CD4-positive, alpha-beta T cell treated with Interferon gamma for 1 hour (primary cell): ENCODE results near the gene LANCL2.
A peak's percentile ranks its signal among the peaks of the same experiment; 100 is the strongest.
"Not testable (repeated sequence)": the region's sequence is repeated elsewhere in the genome, so short reads cannot be mapped to it uniquely, and the experiment has no call there.

Source experiments
- DNase-seq: peaks from one replicate; pipeline ENCODE4 v3.0.0-alpha.2; 2020

Gene LANCL2

DNA sequence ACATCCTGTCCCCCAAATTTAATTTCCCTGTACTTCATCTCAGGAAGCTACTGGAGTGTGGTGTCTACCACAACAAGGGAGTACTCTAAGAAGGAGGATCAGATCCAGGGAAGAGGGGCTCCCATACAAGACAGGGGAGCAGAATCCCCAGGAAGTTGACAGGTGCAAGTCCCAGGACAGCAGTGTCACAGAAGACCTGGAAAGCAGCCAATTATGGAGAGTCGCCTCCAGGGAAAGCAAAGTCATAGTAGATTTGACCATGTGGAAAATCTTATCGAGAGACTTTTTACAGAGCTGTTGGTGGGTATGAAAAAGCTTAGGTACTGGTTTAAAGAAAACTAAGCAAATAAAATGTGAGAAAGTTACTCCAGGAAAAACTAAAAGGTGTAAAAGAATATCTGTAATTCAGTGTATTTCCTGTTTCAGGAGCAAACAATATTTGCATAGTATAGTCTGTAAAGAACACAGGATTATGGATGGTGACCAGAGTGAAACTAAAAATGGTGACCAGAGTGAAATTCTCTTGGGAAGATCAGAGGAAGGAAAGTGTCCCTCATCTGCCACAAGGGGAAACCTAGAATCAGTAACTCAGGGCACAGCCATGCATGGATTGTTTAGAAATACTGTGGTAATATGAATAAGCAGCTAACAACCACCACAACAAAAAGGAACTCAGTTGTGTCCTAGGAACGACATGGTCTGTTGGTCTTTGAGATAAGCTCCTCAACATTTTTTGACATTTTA is 44.5 kb downstream of the LANCL2 start:
- no peak for DNase-seq

DNA sequence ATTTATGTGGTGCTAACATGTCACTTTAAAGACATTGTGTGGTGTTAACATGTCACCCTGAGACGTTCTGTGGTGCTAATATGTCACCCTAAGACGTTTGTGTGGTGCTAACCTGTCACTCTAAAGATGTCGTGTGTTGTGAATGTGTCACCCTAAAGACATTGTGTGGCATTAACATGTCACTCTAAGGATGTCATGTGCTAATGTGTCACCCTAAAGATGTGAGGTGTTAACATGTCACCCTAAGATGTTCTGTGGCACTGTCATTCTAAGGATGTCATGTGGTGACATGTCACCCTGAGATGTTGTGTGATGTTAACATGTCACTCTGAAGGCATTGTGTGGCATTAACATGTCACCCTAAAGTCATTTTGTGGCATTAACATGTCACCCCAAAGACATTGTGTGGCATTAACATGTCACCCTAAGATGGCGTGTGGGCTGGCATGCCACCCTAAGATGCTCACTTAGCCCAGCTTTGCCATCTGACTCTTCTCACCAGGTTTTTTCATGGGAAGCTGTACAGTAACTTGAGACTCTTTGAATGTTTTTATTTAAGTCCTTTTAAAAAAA is 45.6 kb downstream of the LANCL2 start:
- no peak for DNase-seq

DNA sequence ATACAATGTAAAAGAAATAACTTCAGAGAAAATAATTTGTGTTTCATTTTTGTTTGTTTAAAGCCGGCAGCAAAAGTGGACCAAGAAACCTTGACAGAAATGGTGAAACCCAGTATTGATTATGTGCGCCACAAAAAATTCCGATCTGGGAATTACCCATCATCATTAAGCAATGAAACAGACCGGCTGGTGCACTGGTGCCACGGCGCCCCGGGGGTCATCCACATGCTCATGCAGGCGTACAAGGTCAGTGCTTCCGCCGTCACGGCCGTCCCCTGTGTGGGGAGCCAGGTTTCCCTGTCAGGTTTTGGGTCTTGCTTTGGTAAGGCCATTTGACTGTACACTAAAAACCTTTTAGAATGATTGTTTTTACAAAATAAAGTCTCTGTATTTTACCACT is 46.7 kb downstream of the LANCL2 start:
- no peak for DNase-seq

DNA sequence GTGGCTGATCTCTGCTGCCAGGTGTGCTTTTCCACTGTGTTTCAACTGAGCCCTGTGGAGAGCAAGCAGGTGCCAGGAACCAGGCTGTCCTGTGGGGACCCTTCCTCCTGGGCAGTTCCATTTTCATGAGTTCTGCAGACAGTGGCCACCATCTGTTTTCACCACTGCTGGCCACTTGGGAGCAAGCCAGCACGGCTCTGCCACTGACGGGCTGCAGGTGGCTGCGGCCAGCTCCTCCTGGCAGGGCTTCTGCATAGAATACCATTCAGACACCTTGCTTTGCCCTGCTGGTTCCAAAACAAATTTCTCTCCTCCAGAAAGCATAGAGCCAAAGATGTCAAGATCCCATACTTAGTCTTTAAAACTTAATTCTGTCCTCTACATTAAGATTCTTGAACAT is 48.3 kb downstream of the LANCL2 start:
- no peak for DNase-seq

DNA sequence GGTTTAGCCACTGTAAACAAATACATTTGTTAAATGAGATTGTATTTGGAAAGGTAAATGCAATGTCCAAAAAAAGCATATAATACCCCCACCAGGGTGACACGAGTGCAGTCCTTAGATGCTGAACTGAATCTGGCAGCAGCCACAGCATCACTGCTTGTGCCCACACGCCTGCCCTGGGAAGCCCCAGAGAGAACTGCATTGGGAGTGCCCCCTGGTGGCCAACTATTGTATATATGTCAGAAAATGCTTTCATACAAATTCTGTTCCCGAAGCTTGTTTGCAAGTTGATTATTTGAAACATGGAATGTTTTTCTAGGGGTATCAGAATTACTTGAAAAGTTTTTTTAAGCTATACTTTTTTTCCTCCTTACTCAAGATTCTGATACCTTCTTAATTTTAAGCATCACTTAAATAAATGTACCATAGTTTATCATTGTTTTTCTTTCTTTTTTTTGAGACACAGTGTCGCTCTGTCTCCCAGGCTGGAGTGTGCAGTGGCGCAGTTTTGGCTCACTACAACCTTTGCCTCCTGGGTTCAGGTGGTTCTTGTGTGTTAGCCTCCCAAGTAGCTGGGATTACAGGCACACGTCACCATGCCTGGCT is 50.1 kb downstream of the LANCL2 start:
- DNase-seq = peak; percentile 70

DNA sequence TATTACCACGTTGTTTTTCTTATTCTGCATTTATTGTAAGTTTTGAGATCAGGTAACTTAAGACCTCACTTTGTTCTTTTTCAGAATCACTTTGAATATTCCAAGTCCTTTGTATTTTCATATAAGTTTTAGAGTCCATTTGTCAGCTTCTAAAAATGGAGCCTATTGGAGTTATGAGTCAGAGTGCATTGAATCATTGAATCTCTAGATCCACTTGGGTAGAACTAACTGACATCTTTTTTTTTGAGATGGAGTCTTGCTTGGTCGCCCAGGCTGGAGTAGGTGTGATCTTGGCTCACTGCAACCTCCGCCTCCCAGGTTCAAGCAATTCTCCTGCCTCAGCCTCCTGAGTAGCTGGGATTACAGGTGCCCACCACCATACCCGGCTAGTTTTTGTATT is 52.3 kb downstream of the LANCL2 start:
- not testable (repeated sequence) for DNase-seq

DNA sequence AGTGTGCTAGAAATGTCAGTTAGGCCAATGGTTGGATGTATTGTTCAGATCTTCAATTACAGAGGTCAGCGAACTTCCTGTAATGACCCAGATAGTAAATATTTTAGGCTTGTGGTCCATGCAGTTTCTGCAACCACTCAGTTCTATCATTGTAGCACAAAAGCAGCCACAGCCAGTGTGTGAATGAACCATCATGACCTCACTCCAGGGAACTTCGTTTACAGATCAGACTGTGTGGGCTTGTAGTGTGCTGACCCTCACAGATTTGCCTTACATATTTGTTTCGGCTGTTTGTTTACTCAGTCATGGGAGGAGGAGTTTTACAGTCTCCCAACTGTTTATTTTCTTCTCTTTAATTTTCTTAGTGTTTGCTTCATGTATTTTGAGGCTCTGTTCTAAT is 55.4 kb downstream of the LANCL2 start:
- DNase-seq = no peak

DNA sequence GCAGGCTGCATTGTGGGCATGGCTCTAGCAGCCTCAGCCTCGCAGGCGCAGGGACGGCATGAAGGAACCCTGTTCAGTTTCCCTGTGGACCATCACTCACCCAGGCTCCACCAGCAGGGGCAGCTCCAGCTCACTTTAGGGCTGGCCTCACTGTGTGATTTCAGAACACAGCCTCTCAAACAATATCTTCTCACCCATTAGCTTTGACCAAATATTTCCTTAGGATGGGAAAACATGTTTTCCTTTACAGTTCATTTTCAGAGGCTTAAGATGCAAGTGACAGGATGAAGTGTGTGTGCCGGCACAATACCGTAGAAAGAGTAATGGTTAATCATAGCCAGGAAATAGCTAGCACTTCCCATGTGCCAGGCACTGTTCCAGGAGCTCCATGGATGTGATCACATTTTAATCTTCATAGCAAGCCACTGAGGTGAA is 58.2 kb downstream of the LANCL2 start:
- DNase-seq = no peak

DNA sequence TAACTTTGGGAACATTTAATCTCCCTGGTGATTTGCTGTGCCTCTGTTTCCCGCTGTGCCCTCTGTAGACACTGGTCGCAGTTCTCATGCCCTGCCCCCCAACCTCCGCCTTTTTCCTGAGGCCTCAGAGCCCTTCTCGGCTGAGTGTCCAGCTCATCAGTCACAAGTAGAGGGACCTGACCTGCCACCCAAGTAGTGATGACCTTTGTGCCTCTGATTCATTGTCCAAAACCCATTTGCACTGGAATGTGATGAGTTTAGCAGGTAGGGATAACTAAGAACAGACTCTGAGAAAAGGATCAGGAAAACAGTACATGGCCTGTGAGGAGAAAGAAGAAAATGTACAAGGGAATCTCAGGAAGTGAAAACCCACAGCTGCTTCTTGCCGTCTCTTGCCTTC is 58.8 kb downstream of the LANCL2 start:
- no peak for DNase-seq

DNA sequence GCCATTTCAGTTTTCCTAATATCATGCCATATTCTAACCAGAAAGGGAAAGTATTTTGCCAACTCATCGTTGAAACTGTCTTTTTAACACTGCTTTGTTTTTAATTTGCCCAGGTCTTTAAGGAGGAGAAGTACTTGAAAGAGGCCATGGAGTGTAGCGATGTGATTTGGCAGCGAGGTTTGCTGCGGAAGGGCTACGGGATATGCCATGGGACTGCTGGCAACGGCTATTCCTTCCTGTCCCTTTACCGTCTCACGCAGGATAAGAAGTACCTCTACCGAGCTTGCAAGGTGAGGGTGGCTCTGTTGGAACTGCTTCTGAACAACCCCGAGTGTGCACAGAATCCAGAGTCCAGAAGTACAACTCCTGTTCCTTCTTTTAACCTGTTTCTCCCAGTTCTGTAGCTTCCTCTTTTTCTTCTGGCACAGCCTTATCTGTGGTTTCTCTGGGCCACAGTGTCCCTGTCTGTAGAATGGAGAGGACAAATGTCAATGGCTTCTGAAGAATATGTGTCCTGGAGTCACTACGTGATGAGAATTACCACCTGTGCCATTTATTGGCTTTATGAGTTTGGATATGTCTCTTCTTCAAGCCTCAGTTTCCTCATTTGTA is 60.1 kb downstream of the LANCL2 start:
- DNase-seq = no peak

DNA sequence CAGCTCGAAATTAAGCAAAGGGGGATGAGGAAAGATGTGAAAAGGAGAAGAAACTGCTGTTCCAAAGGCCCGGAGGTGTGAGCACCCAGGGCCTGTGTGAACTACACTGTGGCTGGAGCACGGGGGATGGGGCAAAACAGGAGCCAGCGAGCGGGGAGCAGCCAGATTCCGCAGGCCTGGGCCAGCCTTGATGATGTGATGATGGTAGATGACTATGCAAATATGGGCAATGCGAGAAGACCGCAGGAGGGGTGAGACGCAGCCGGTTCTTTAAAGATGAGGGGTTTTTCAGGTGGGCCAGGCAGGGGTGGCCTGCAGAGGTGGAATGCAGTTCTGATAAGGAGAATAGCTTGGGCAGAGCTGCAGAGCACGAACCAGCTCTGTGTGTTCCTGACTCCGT is 61.5 kb downstream of the LANCL2 start:
- no peak for DNase-seq

DNA sequence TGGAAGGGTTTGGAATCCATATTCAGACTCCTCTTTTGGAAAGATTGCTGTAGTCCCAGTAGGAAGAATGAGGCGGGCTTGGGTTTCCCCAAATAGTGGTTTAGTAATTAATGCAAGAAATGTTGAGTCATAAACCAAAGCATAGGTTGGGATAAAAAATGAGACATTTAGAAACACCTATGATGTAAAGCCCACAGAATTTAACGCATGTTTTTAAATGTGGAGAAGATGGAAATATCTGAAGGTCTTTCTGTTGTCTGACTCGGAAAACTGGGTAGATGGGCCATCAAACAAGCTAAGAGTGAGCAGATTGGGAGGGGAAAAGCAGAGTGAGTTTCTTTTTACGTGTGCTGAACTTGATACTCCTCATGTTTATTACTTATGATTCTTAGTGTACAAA is 62.2 kb downstream of the LANCL2 start:
- no peak for DNase-seq

DNA sequence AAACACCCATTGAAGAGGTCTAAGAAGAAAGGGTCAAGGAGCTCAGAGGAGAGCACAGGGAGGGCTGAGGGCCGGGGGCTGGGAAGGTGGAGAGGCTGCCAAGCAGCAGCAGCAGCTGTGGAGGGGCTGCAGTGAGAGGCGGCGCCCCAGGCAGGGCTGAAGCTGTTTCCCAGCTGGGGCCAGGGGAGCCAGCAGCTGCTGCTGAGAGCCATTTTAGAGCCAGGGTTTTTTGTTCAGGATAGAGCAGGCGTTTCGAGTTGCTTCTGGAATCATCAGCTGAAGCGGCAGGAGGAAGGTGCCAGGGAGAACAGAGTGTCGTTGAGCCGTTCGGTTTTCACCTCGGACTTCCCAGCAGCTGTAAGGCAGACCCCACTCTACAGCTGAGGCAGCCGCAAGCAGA is 62.7 kb downstream of the LANCL2 start:
- DNase-seq = no peak

DNA sequence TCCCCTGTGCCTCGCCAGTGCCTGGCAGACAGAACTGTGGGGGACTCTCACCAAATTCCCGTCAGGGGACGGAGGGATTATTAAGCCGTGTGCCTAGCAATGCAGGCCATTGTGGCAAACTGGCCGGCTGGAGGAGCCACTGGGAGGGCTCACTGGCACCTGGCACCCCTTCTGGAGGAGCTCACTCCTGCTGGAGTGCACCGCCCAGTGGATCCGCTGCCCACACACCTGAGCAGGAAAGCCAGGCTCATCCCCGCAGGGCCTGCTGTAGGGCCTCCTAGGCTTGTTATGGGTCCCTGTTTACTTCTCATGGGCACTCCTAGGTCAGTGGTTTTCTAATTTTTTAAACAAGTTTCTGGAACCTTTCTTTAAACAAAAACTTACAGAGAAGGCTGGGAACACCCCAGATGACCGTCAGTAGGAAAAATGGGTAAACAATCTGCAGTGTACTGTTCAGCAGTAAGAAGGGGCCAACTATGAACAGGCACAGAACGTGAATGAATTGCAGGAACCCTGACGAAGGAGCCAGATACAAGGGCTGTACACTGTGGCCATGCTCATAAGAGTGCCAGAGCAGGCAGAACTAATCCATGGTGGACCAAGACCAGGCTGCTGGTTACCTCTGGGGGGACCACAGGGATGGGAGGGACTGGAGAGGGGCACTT is 64.8 kb downstream of the LANCL2 start:
- no peak for DNase-seq

DNA sequence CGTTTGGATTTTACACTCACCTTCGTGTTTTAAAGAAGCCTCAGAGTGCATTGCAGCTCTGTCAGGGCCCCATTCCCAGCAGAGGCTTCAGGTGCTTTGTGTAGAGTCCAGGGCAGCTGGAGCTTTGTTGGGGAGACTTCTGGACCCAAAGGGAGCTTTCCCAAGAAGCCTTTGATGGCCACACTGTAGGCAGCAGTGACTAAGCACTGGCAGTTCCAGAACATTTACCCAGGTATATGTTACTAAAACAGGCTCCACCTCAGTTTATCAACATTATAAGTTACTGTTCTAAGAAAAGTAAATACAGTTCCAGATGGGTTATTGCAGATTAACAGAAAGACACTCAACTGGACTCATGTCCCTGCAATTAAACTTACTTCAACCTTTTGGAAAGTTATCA is 66.8 kb downstream of the LANCL2 start:
- DNase-seq = no peak

DNA sequence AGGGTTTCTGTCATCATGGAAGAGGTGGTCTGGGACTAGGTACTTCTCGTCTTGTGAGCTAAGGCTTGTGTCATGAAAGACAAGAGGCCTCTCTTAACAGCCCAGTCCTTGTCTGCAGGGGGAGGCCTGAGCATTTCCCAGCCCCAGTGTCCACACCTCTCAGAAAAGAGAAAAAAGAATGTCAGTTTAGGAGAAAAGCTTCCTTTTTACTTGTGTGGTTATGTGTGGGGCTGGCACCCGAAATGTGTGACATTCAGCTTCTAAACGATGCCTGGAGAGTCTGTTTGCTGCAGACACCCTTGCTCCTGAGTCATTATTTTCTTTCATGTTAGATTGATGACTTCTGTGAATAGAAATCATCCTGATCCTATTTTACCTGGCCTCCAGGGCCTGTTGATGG is 67.4 kb downstream of the LANCL2 start:
- DNase-seq = no peak

DNA sequence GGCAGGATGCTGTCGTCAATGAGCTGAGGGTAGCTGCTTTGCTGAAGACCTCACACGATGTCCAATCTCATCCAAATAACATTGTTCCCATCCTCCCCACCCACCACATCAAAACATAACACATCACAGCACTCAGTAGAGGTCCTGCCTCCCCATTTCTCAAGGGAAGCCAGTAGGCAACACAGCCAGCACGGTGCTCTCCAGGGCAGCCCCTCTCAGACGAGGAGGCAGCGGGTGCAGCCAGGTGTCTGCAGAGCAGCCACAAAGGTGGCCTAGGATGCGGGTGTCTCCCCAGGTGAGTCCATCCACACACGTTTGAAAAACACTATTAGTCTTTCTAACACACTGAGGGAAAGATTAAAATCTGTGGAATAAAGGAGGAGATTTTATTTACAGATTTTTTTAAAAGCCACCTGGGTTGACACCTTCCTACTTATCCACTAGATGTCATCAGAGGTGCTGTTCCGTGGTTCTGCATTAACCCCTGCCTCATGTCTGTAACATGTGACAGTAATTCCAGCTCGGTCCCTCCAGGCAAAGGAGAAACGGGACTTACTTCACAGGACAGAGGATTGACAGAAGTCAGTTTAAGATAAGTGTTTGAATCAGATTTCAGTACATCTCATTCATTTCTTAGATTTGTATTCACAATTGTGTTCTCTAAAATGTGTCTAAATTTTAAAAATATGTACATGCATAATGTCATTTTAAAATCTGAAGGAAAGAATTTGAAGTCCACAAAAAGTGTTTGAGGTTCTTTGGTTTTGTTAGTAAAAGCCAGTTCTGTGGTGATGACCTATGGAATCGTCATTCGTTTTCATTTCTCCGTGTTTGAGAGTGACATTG is 68.0 kb downstream of the LANCL2 start:
- DNase-seq = no peak

DNA sequence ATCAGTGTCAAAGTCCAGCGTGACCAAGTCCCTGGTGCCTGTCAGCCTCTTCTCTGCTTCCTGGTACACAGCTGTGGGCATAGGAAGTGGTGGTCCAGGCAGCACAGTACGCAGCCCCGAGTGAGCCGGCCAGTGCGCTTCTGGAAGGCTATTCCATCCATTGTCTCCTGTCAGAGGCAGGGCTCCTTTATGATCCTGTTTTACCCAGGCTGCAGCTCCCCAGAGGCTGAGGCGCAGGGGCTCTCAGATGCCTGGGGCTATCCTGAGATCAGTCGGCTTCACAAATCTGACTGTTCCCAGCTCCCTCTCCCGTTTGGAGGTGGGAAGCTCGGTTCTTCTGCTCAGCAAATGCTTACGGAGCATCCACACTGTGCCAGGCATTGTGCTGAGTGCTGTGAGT is 70.3 kb downstream of the LANCL2 start:
- no peak for DNase-seq

DNA sequence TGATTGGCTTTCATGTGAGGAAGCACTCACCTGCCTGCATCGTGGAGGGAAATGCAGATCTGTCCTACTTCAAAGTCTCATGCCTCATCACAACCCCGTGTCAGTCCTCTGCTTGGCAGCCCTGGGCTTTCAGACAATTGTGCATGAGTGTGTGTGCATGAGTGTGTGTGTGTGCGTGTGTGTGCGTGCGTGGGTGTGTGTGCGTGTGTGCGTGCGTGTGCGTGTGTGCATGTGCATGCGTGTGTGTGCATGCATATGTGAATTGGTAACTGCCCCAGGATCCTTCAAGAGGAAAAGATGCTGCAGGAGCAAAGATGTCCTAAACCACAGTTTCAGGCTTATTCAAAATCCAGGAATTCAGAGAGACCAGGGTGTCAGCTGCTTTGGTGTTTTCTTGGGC is 71.3 kb downstream of the LANCL2 start:
- DNase-seq = no peak

DNA sequence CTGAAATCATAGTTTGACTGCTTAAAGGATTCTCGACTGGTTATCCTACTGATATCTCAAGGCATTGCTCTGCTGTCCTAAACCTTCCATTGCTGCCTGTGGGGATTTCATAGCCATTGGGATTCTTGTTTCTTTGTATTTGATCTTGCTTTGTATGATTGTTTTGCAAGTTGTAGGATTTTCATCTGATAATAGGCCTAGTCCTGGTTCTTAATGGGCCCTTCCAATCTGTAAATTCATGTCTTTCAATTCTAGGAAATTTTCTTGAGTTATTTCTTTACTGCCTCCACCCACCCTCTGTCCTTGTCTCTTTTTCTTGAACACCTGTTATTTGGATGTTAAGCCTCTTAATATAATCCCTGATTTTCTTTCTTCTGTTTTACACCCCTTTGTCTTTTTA is 72.2 kb downstream of the LANCL2 start:
- no peak for DNase-seq

DNA sequence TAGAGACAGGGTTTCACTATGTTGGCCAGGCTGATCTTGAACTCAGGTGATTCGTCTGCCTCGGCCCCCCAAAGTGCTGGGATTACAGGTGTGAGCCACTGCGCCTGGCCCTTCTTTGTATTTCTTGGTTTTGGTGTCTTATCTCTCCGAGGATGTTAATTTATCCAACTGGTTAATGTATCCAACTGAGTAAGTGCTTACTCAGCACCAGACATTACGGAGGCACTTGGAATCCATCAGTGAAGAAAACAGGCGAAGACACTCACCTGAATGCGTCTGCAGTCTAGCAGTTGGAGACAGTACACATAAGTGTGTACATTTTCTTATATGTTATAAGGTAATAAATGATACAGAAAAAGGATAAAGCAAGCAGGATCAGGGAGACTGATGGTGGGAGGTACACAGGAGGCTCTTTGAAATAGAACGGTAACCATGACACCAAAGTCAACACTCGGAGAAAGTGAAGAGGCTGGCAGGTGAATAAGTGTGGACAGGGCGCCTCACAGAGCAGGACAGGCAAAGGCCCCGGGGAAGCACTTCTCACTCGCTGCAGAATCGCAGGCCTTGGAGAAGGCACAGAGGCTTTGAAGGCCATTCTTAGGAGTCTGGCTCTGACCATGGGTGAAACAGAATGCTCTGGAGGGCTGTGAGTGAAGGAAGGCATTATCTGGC is 73.1 kb downstream of the LANCL2 start:
- DNase-seq = no peak
